Activated naive CD4-positive, alpha-beta T cell treated with anti-CD3 and anti-CD28 coated beads, Interleukin-2, amount 50 U/mL, for 16 hours (primary cell): ENCODE results near the gene HCST.
"Not testable (repeated sequence)": the region's sequence is repeated elsewhere in the genome, so short reads cannot be mapped to it uniquely, and the experiment has no call there.

Experiments
- DNase-seq: peaks from one replicate; pipeline ENCODE4 v3.0.0-alpha.2; 2020

HCST gene

GRCh38 chr19:35882114-35882832, 20.1 kb upstream of the HCST start:
- no peak for DNase-seq

GRCh38 chr19:35883882-35884281, 18.4 kb upstream of the HCST start:
- no peak for DNase-seq

GRCh38 chr19:35885225-35885738, 17.0 kb upstream of the HCST start:
- no peak for DNase-seq

GRCh38 chr19:35885904-35886303, 16.4 kb upstream of the HCST start:
- DNase-seq = no peak

GRCh38 chr19:35887197-35887596, 15.1 kb upstream of the HCST start:
- DNase-seq = no peak

- DNase-seq = no peak
Observed at GRCh38 chr19:35888398-35888797, 13.9 kb upstream of the HCST start.

- DNase-seq = no peak
Observed at GRCh38 chr19:35889370-35890112, 12.8 kb upstream of the HCST start.

GRCh38 chr19:35890113-35890650, 12.1 kb upstream of the HCST start:
- no peak for DNase-seq

GRCh38 chr19:35891819-35892218, 10.5 kb upstream of the HCST start:
- DNase-seq = not testable (repeated sequence)

- DNase-seq = no peak
Observed at GRCh38 chr19:35894342-35894741, 8.0 kb upstream of the HCST start.

GRCh38 chr19:35895911-35896642, 6.3 kb upstream of the HCST start:
- DNase-seq = no peak

- DNase-seq = no peak
Observed at GRCh38 chr19:35896643-35897040, 5.7 kb upstream of the HCST start.

GRCh38 chr19:35897706-35898451, 4.5 kb upstream of the HCST start:
- DNase-seq = no peak

GRCh38 chr19:35898499-35898809, 3.9 kb upstream of the HCST start:
- DNase-seq = no peak

- DNase-seq = peak; percentile 90
Observed at GRCh38 chr19:35899547-35900214, 2.6 kb upstream of the HCST start.

GRCh38 chr19:35901055-35901644, 1.2 kb upstream of the HCST start:
- DNase-seq = no peak

GRCh38 chr19:35902870-35903475, 644 bp downstream of the HCST start:
- DNase-seq = no peak

- DNase-seq = peak; percentile 85
Observed at GRCh38 chr19:35903550-35904179, 1.3 kb downstream of the HCST start.

GRCh38 chr19:35904311-35905068, 2.2 kb downstream of the HCST start:
- no peak for DNase-seq

- no peak for DNase-seq
Observed at GRCh38 chr19:35905178-35905727, 2.9 kb downstream of the HCST start.
